Epithelial cell of esophagus (primary cell): Measurements from ENCODE around the gene FGFR1OP2.

ENCODE experiments used
- DNase-seq: peaks from one replicate; pipeline ENCODE4 v3.0.0; 2010; ENCODE audit warnings: low read depth
- H3K4me3 ChIP-seq: 2 replicates; pipeline ENCODE4 v1.5.1; 2011; ENCODE audit warnings: mild to moderate bottlenecking, low read length, control low read depth
- CTCF ChIP-seq: IDR thresholded peaks from 2 replicates; pipeline ENCODE4 v1.5.1; 2011; ENCODE audit warnings: low read depth, mild to moderate bottlenecking, low read length, control low read depth, inconsistent platforms; ENCODE audit not compliant: insufficient read depth; ENCODE audit errors: missing control alignments

Gene FGFR1OP2

GRCh38 chr12:26997003-26997402 is 58.7 kb downstream of the FGFR1OP2 start:
- no peak overlapping the region for H3K4me3 ChIP-seq
- TF ChIP-seq CTCF: no peak
- no peak for DNase-seq

GRCh38 chr12:27000961-27001360 is 62.7 kb downstream of the FGFR1OP2 start:
- TF ChIP-seq CTCF: no peak
- no peak for DNase-seq
- H3K4me3 ChIP-seq: no peak overlapping the region

- H3K4me3 ChIP-seq: no peak overlapping the region
- no peak for TF ChIP-seq CTCF
- no peak for DNase-seq
These were observed 63.4 kb downstream of the FGFR1OP2 start for GRCh38 chr12:27001663-27002062.

- no peak for TF ChIP-seq CTCF
- H3K4me3 ChIP-seq: no peak overlapping the region
- no peak for DNase-seq
These were observed 63.9 kb downstream of the FGFR1OP2 start for GRCh38 chr12:27002141-27002540.

- no peak overlapping the region for H3K4me3 ChIP-seq
- no peak for DNase-seq
- no peak for TF ChIP-seq CTCF
These were observed 65.4 kb downstream of the FGFR1OP2 start for GRCh38 chr12:27003421-27004381.

- no peak overlapping the region for H3K4me3 ChIP-seq
- no peak for DNase-seq
- TF ChIP-seq CTCF: no peak
These were observed 67.2 kb downstream of the FGFR1OP2 start for GRCh38 chr12:27005495-27005894.
